D721Med (cell line): Measurements from ENCODE around the gene RUFY1.

ENCODE experiments used
- DNase-seq: peaks from one replicate; pipeline ENCODE4 v3.0.0; 2011; ENCODE audit warnings: low spot score; ENCODE audit not compliant: insufficient read length
- FAIRE-seq: peaks from 2 replicates; lab custom pipeline; 2011; peaks lifted over from hg19 to GRCh38; lab: Jason Lieb, UNC
- CTCF ChIP-seq: IDR thresholded peaks from 2 replicates; pipeline ENCODE4 v1.5.1; 2012; ENCODE audit warnings: mild to moderate bottlenecking, control low read depth; ENCODE audit not compliant: insufficient read depth; ENCODE audit errors: missing control alignments

RUFY1 gene

GRCh38 chr5:179610903-179611265 lies 60.5 kb downstream of the RUFY1 start:
- no peak for DNase-seq
- no peak for FAIRE-seq
- TF ChIP-seq CTCF = no peak

- DNase-seq (no peak), FAIRE-seq (no peak)
- no peak for TF ChIP-seq CTCF
Measured at GRCh38 chr5:179612577-179613459, 62.5 kb downstream of the RUFY1 start.

- DNase-seq (no peak), FAIRE-seq (no peak)
- TF ChIP-seq CTCF = no peak
Measured at GRCh38 chr5:179613460-179614071, 63.2 kb downstream of the RUFY1 start.

- no peak for TF ChIP-seq CTCF
- DNase-seq (no peak), FAIRE-seq (no peak)
Measured at GRCh38 chr5:179614745-179615144, 64.4 kb downstream of the RUFY1 start.

- TF ChIP-seq CTCF = no peak
- FAIRE-seq (no peak), DNase-seq (no peak)
Measured at GRCh38 chr5:179615203-179615602, 64.8 kb downstream of the RUFY1 start.

GRCh38 chr5:179616002-179616594 lies 65.7 kb downstream of the RUFY1 start:
- TF ChIP-seq CTCF = no peak
- no peak for FAIRE-seq

GRCh38 chr5:179617930-179618329 lies 67.6 kb downstream of the RUFY1 start:
- DNase-seq (no peak), FAIRE-seq (no peak)
- TF ChIP-seq CTCF = no peak

More at GRCh38 chr5:179616002-179616594, 65.7 kb downstream of the RUFY1 start:
- no peak for DNase-seq
